RCC 7860 (cell line): Measurements from ENCODE around the gene MZT2B.
A peak's percentile ranks its signal among the peaks of the same experiment; 100 is the strongest.
"Not testable (repeated sequence)": the region's sequence is repeated elsewhere in the genome, so short reads cannot be mapped to it uniquely, and the experiment has no call there.

Source experiments
- DNase-seq: peaks from one replicate; pipeline ENCODE4 v3.0.0-alpha.2; 2015; ENCODE audit warnings: low spot score
- FAIRE-seq: peaks from 2 replicates; lab custom pipeline; 2012; peaks lifted over from hg19 to GRCh38; lab: Jason Lieb, UNC

Gene MZT2B

DNA sequence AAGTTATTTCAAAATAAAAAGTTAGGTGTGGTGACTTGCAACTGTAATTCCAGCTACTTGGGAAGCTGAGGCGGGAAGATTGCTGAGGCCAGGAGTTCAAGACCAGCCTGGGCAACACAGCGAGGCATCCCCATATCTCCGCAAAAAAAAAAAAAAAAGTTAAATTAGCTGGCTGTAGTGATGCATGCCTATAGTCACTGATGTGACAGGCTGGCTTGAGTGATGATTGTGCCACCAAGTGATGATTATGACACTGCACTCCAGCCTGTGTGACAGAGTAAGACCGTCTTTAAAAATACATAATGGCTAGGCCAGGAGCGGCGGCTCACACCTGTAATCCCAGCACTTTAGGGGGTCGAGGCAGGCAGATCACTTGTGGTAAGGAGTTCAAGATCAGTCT, 12.2 kb upstream of the MZT2B start:
- DNase-seq (no peak), FAIRE-seq (no peak)

DNA sequence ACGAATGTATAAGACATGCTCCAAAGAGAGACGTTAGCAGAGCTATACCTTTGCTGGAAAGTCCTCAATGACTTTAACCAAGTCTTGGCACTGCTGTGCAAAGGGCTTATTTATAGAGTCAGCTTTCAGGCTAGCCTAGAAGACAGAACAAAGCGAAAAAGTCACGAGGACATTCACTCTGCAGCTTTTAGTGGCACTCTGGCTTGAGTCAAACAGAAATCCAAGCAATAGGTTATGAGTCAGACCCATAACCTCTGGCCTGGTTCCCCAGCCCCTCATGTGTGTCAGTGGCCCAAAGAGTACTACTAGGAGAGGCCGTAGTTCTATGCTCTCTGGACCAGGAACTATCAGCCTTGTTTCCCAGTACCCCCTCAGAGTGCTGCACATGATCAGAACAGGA, 7.2 kb upstream of the MZT2B start:
- not testable (repeated sequence) for DNase-seq
- peak; percentile 16 for FAIRE-seq

DNA sequence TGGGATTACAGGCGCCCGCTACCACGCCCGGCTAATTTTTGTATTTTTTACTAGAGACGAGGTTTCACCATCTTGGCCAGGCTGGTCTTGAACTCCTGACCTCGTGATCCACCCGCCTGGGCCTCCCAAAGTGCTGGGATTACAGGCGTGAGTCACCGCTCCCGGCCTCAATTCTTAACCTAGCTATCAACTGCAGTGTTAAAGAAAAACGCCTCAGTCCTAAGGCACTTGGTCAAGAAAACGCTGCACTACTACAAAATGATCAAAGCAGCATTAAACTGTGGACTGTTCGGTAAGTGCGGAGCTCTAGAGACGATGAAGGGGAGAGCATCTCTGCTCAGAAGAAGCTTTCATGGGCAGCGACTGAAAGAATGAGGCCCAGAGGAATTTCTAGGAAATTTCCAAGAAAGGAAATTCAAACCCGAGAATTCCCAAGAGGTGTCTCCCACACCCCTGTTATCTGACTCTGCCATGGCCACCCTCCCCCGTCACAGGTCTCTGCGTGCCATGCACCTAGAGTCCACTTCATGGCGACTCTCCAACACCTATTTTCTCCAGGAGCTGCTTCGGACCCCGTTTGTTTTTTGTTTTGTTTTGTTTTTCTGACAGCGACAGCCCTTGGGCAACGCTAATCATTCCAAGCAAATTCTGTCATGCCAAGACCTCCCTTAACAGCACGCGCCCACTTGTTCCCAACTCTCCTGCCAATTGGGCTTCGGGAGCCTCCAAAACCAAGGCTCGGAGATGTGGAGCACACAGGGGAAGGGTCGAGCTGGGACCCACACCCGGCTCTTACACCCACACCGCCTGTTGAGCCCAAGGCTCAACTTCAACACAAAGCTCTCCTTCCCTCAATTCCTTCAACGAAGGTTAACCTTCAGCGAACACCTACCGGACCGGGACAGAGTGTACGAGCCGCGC, 1.4 kb upstream of the MZT2B start:
- not testable (repeated sequence) for FAIRE-seq
- peak; percentile 35 for DNase-seq

DNA sequence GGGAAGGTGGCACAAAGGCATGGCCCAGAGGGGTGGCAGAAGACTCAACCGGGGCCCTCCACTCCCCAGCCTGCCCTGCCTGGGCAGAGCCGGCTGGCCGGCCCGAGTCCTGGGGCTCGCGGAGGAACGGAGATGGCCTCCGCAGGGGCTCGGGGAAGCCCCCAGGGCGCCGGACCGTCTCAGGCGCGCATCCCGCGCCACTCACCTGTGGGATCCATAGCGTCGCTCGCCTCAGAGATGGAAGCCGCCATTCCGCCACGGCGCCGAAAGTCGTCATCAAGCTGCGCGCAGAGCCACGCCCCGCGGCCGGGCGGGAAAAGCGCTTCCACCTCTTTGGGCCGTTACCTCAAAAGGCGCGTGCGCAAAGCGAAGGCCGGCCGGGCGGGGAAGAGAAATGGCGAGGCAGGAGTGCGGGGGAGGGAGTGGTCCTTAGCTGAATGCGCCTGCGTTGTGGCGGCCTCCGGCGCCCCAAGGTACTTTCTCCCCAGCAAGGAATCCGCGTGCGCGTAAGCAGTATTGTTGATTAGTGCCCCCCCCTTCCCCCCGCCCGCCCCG, 660 bp upstream of the MZT2B start, which contains the start of gene SMPD4:
Gene SMPD4, minus strand, starts transcription at position 278 of the 555 bp plus-strand sequence. CDS start 5,010 bp downstream, outside the sequence.
- FAIRE-seq = peak; percentile 69
- peak; percentile 86 for DNase-seq

DNA sequence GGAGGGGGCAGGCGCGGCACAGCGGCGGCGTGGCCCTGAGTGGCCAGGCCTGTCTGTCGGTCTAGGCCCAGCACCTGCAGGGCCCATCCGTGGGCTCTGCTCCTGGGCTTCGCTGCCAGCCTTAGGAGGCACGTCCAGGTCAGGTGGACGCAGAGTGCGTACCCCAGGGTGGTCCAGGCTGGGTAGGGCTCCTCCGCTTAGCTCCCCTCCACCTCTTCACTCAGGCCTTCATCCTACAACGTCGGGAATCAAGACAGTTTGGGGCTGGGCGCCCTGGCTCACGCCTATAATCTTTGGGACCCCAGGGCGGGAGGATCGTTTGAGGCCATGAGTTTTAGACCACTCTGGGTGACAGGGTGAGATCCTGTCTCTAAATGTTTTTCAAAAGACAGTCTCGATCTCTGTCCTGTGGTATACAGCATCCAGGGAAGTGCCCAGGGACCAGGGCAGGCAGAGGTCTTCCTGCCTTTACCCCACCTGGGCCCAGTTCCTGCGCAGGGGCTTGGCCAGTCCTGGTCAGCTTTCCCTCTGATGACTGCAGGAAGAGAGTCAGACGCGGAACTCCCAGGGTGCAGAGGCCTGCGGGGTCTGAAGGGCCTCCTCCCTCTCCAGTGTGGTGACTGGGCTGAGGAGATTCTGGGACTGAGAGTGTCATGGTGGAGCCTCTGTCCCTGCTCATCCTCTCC, 907 bp downstream of the MZT2B start:
- DNase-seq = peak; percentile 18
- not testable (repeated sequence) for FAIRE-seq

DNA sequence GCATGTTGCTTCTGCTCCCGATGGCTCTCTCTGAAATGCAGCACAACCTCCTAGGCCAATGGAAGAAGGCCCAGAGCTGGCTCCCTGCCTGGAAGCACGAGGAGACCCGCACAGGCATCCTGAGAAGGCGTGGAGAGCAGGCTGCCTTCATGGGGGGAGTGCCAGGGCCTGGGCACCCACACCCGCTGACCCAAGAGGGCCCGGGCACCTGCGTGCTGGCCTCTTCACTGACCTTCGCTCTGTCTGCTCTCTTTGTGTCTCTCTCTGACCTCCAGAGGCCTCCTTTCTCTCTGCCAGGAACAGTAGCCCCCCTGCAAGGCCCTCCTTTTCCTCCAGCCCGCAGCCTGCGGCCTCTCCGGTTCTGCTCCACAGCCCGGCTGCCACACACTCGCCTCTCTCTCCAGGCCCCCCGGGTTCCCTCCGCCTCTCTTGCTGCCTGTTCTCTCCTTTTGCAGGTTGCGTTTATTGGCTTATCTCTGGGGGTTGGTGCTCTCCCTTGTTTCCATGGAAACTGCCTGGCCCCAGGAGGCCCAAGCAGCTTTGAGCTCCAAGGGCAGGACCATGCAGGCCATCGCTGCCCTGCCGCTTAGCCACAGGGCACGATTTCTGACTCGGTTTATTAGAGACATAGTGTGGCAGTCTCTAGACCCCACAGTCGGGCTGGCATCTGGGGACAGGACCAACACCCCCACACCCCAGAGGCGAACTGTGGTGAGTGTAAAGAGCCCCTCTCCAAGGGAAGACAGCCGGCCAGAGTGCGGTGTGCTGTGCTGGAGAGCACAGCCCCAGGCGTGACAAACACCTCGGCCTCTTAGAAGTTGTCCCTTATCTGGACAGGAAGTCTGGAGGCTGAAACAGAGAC, 1.7 kb downstream of the MZT2B start:
- DNase-seq (no peak), FAIRE-seq (no peak)

DNA sequence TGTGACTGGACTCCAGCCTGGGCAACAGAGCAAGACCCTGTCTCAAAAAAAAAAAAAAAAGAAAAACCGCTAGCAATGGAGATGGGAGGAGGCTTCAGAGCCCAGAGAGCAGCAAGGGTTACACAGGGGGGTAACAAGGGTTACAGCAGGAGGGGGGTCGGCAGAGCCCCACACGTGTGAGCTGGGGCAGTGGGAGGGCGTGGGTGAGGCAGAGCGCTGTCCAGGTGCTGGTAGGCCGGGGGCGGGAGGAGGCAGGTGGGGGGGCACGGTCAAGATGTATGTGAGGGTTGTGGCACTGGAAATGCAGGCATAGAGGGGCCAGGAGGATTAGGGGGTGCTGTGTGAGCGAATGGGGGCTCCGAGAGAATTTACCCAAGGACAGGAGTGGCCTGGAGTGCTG, 3.4 kb downstream of the MZT2B start:
- DNase-seq = no peak
- no peak for FAIRE-seq

DNA sequence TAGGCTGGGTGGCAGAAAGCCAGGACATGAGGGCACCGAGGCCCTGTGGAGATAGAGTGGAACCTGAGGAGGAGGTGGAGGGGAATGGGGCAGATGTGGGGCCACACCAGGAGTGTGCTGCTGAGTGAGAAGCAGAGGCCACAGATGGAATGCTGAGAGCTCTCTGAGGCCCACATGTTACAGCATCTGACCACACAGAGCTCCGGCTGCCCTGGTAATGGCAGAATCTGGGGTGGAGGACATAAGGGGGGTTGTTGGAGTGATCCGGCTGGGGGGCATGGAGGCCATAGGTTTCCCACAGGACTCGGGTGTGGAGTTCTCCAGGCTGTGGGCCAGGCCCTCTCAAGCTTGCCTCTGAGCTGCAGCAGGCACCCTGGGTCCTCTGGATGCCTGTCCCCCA, 3.8 kb downstream of the MZT2B start:
- FAIRE-seq (no peak), DNase-seq (no peak)

DNA sequence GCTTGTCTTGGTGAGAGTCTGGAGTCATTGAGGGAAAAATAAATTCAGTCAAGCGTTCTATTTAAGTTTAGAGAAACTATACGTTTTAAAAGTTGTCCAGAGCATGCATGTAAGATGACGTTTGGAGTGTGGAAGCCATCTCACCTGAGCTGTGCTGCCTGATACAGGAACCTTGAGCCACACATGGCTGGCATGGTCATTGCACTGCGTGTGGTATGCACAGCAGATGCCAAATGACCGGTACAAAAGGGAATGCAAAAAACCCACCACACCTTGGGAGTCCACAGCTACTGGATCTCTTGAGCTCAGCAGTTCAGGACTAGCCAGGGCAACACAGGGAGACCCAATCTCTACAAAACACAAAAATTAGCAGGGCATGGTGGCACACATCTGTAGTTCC, 4.3 kb downstream of the MZT2B start:
- FAIRE-seq = no peak
- no peak for DNase-seq

DNA sequence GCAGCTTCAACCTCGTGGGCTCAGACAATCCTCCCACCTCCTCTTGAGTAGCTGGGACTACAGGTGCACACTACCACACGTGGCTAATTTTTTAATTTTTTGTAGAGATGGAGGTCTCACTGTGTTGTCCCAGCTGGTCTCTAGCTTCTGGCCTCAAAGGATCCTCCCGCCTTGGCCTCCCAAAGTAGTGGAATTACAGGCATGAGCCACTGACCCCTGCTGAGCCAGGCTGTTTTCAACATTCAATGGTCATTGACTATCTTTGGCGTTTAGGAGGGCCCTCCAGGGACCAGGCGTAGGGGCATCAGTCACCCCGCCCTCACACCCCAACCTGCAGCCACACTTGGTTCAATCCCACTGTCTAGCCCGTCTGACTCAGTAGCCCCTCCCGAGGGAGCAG, 5.2 kb downstream of the MZT2B start:
- no peak for DNase-seq
- FAIRE-seq = no peak

DNA sequence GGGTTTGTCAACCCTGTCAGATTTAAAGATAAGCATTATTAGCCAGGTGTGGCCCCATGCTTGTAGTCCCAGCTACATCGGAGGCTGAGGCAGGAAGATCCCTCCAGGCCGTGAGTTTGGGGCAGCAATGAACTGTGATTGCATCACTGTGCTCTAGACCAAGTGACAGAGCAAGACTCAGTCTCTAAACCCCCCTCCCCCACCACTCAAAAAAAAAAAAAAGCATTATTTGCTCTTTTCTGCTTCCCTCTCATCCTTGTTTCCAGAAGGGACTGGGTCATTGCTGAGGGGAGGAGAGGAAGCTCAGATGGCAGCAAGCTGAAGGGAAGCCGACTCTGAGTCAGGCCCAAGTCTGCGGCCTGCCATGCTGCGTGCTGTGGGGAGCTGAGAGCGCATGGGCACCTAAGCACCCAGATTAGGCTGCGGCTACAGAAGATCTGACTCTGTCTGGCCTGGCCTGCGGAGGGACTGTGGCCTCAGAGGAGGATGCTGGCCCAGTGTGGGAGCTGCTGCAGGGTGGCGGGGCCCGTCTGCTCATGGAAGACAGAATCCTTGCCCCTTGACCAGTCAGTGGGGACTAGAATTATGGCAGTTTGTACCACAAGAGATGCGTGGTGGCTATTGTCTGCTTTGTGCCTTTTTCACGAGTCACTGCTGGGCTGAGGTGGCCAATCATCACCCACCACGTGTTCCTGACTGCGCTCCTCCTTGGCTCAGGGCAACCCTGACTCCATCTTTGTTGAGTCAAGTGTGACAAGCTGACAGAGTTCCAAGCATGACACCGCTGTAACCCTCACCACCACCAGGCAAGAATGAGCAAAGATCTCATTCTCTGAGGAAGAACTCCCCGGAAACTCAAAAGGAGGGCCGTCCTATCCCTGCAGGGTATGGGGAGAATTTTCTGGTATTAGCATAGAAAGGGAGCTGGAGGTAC, 6.1 kb downstream of the MZT2B start:
- not testable (repeated sequence) for DNase-seq, FAIRE-seq

DNA sequence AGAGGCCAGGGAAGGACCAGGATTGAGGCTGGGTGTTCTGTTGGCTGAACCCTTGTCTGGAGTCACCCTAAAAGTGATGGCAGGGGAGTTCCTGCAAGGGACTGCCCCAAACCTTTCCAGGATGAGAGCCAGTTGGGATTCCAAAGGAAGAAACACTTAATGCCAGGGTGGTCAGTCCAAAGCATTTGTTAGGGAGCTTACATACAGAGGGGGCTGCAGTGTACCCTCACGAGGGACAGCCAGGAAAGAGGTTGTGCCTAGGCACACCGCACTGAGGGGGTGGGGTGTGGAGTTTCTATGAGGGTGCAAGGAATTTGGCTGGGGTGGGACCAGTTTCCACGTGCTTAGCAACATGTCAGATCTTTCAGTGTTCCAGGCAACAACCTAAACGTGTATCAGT, 6.9 kb downstream of the MZT2B start:
- DNase-seq, FAIRE-seq: not testable (repeated sequence)

DNA sequence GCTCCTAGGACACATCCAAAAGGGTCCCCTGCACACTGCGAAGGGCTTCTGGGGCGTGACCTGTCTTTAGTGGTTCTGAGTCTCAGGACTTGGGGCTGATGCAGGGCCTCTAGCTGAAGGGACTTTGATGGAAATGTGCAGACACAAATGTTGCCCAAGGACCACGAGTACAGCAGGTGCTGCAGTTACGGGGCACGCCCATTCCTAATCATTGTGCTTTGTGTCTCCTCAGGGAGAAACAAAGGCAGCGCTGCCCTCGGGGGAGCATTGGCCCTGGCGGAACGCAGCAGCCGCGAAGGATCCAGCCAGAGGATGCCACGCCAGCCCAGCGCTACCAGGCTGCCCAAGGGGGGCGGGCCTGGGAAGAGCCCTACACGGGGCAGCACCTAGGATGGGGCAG, 8.2 kb downstream of the MZT2B start:
- DNase-seq (no peak), FAIRE-seq (no peak)

DNA sequence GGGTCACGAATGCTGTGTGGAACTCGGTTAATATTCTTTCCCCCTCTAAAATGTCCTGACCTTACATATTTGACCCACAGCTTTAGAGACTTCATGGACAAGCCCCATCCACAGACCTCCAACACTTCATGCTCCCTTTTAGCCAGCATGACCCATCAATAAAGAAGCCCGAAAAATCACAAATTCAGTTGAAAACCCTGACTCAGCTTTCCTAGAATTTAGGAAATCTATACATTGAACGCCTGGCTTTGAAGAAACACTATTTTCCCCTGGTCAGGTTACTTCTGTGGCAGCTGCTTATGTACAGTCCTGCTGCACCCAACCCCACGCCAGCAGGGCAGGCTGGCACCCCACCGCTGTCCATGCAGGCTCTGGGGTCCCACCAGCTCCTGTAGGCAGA, 9.3 kb downstream of the MZT2B start:
- FAIRE-seq, DNase-seq: not testable (repeated sequence)

DNA sequence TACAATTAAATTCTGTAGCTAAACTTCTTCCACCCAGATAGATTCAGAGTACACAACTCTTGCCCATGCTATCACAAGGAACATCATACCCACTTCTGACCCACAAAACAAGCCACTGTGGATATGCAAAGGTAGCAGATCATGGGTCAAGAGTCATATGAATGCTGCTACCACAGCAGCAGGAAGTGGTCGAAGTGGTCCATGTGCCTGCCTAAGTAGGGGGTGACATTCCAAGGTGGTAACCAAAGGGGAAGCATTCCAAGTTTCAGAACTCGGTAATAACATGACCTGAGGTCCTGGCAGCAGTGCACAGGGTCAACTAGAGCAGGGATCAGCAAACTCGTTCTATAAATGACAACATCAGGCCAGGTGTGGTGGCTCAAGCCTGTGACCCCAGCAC, 10.4 kb downstream of the MZT2B start:
- peak; percentile 64 for FAIRE-seq

DNA sequence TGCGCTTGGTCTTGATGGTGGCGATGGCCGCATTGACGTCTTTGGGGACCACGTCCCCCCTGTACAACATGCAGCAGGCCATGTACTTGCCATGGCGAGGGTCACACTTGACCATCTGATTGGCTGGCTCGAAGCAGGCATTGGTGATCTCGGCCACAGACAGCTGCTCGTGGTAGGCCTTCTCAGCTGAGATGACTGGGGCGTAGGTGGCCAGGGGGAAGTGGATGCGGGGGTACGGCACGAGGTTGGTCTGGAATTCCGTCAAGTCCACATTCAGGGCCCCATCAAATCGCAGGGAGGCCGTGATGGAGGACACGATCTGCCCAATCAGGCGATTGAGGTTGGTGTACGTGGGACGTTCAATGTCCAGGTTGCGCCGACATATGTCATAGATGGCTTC, 11.8 kb downstream of the MZT2B start:
- FAIRE-seq, DNase-seq: not testable (repeated sequence)

More for the DNA sequence above, 10.4 kb downstream of the MZT2B start:
- peak; percentile 24 for DNase-seq

DNA sequence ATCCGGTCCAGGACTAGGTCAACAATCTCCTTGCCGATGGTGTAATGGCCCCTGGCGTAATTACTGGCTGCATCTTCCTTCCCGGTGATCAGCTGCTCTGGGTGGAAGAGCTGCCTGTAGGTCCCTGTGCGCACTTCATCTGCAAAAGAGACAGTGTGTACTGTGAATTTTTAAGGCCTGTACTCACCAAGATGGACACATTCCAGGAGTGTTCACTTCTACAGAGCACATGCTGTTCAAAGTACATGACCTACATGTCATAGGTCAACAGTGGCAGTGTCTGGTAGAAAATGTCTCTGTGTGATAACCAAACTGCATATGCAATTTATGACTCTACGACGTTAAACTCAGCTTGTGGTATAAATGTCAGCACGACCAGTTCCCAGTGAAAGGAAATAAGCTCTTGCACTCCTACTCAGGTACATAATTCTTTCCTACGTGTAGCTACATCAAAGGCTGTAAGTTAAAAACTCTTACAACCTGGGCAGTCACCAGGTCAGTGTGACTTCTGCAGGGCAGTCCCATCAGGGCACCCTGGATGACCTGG, 13.1 kb downstream of the MZT2B start:
- not testable (repeated sequence) for DNase-seq, FAIRE-seq

DNA sequence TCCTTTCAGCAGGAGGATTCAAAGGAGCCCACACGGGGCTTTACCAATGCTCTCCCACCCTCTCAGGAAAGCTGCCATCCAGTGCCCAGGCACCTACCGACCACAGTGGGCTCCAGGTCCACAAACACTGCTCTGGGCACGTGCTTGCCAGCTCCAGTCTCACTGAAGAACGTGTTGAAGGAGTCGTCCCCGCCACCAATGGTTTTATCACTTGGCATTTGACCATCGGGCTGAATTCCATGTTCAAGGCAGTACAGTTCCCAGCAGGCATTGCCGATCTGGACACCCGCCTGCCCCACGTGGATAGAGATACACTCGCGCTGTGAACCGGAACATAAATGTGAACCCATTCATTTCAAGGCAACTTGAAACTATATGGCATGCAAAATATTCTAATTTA, 14.0 kb downstream of the MZT2B start:
- DNase-seq, FAIRE-seq: not testable (repeated sequence)

DNA sequence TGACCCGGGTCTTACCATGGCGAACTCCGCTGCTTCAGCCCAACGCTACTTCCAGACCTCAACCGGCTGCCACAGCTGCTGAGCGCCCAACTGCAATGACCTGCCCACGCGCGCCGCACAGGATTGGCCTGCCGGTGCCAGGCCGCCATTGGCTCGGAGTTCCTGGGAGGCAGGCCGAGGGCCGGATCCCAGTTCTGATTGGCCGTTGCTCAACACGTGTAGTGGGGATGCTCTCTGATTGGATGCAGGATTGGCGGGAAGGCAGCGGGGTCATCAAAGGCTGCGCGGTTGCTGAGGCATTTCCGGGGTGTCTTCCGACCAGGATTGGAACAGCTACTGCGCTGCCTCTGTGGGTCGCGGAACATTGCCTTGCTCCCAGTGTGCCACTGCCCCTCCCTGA, 16.3 kb downstream of the MZT2B start, which contains the start of gene TUBA3E:
Gene TUBA3E, minus strand, starts transcription at position 97 of the 400 bp plus-strand sequence. Its CDS starts 79 bp downstream, at position 18.
- DNase-seq (no peak), FAIRE-seq (no peak)
